Islet precursor cell (in vitro differentiated cells): Measurements from ENCODE around the gene PAPPA.
A peak's percentile ranks its signal among the peaks of the same experiment; 100 is the strongest.

Experiments used
- DNase-seq: peaks from one replicate; pipeline ENCODE4 v3.0.0-alpha.2; 2018

Gene PAPPA

DNA sequence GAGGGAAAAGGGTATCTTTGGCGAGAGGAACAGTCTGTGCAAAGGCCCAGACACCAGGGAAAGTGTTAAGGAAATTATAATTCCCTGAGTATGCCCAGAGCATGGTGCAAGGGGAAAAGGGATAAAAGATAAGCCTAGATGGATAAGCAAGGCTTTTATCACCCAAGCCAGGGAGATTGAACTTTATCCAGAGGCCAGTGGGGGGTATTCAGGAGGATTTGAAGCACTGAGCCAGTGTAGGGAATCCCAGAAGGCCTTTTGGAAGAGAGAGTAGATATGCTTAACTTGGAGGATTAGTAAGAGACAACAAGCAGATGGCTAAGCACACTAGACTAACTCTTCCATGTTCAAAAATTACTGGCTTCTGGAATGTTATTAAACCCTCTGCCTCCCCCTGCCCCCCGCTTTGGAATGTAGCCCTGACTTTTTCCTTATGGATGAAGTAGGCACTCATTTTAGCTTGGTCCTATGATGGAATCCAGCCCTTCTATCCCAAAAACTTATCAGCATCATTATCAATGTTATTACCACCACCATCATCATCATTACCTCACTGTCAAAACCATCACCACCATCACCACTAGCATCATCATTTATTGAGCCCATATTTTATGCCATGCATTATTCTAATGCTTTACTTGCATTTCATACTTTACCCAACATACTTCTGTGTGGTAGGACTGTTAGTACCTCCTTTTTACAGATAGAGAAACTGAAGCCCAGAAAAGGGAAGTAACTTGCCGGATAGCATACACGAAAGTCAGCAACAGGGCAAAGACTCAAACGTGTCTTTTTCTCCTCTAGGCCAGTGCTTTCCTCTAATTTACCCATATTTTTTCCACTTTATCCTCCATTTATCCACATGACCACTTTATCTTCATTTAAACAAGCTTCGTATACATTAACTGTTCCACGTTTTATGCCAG lies 237.0 kb downstream of the PAPPA start:
- DNase-seq, result no peak

DNA sequence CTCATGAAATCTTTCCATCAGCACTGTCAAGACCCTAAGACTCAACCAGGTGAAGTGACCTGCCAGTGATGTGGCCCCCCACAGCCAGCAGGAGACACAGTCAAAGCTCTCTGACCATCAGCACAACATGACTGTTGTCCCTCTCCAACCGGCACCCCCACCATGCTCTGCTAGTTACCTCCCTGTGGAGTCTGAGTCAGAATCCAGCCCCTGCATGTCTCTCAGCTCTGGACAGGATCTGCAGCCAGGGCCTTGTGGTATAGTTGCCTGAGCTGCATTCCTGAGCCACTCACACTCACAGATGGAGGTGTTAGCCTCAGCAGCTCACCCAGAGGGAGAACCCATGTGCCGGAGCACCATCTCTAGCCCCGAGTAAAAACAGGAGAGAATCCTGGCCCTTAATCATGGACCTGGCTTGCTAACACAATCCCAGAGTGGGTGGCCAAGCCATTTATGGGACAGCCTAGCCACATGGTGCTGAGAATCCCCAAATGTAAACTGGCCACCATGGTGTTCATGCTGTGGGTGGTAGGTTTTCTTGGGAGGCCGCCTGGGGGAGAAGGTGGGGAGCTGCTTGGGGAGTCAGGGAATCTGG lies 237.8 kb downstream of the PAPPA start:
- DNase-seq, result peak; percentile 93

DNA sequence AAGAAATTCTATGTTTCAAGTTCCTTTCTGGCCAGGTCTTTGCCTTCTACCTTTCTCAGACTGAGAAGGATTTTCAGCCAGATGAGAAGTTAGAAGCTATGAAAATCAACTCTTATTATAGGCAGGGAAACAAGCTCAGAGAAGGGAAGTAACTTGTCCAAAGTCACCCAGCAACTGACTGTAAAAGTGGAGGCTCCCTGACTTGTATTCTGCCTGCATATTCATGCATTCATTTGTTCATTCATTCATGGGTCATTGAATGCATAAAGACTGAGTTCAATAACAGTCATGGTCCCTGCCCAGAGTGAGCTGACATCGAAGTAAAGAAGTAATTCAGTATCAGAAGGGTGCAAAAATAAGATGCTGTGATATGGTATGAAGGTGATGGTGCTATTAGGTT lies 239.6 kb downstream of the PAPPA start:
- DNase-seq, result no peak

DNA sequence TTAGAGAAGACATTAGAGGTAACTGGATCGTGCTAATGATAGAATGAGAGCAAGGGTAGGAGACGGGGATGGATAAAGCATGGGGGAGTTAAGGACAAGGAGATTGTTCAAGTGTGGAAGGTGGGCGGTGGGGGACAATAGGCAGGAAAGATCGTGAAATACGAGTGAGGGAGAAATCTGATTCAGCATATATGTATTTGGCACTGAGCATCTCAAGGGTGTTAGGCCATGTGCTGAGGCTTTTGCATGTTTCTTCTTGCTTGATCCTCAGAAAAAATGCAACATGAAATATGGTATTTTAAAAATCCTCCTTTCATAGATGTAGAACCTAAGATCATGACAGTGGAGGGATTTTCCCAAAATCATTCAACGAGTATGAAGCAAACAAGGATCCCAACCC lies 240.5 kb downstream of the PAPPA start:
- no peak for DNase-seq

DNA sequence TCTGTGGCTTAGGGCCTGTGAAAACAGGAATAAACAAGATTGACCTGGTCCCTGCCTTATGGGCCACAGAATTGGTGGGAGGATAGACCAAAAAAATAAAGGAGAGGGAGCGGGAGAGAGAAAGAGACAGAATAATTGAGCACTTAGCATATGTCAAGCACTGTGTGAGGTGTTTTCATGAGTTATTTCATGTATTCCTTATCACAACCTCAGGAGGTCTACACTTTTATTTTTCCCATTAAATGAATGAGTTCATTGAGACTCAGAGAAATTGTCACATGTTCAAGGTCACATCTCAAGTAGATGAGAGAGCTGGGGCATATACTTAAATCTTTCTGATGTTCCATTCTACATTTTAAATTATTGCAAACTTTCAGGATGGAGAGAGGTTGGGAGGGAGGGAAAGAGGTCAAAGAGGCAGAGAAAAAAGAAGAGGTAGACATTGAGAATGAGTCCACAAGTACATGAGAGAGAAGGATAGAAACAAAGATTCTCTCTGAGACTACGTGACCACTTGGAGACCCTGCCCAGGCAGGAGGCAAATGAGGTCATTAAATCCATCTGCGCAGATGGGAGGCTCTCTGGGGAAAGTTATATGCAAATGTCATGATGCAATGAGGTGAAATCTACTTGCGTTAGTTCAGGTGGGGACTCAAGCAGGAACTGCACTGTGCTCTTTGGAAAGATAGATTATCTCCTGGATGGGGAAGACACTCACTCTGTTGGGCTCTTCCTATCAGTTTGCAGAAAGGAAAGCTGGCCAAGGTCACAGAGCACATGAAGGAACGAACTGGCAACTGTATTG lies 241.5 kb downstream of the PAPPA start:
- DNase-seq, result no peak

DNA sequence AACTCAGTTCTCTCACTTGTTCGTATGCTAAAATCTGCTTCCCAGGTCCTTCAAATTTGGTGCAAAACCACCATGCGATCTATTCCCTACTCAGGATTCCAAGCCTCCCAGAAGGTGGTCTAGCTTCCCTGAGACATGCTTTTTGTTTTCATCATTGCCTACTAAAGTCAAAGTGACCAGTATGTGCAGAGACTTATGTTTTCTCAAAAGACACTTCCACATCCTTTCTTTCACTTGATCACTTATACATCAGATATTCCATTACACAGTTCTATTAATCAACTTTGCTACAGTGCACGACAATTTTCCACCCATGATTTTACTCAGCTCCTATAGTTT lies 242.1 kb downstream of the PAPPA start:
- DNase-seq, result no peak

DNA sequence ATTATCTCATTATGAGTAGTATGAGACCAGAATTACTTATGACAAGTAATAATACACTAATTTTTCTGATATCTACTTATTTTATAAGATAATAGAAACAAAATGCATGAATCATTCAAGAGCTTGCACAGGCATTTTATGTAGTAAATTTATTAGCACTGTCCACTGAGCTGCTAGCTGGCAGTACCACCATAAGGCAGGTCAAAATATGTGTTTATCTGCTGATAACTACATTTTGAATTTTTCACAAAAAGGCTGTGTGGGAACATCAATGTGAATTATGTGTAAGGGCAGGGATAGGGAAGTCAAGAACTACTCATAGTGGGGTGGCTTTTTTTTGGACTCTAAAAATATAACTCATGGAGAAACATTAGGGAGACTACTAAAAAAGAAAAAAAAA lies 249.6 kb downstream of the PAPPA start:
- no peak for DNase-seq

DNA sequence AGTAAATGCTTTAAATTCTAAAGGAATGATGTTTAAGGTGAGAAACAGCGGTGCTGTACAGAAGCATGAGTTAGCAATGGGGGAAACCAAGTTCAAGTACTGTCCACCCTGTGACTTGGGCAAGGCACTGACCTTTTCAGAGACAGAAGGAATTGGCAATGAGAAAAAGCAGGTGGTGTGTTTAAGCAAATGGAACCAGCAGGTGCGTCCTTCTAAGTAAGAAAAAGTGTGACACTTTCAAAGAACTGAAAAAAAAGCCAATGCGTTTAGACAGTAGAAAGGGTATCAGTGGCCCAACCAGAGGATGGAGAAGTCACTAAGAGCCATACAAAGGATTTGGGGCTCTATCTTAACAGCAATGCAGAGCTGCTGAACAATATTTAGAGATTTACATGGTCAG lies 250.6 kb downstream of the PAPPA start:
- no peak for DNase-seq

DNA sequence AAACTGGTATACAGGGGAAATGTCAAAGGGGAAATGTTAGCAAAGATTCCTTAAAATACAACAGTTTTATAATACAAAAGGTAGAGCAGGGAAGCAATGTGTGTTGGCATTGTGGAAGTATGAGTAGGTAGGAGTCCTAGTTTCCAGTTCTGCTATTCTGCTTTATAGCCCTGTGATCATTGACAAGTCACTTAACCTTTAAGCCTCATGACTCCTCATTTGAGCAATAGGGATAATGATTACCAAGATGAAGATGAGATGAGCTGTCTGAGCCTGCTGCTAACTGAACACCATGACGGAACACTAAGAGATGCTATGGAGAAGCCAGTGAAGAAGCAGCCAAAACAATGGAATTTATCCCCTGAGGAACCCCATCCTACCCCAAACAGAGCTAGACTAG lies 251.7 kb downstream of the PAPPA start:
- DNase-seq, result no peak

DNA sequence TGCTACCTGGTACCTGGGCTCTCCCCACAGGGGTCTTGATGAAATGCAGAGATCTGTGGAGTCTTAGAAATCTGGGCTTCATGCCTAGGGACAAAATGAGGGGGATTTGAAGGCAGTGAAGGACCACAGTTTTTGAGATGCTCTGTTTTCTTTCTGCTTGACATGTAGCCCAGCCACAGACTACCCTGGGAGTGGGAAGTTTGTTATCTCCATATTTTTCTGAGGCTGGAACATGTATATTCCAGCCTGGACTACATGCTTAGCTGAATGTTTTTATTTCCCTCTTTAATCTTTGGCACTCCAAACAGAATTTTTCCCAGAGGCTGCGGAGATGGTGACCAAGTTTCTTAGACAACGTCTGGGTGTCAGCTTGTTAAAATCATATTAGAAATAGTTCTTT lies 252.9 kb downstream of the PAPPA start:
- no peak for DNase-seq

DNA sequence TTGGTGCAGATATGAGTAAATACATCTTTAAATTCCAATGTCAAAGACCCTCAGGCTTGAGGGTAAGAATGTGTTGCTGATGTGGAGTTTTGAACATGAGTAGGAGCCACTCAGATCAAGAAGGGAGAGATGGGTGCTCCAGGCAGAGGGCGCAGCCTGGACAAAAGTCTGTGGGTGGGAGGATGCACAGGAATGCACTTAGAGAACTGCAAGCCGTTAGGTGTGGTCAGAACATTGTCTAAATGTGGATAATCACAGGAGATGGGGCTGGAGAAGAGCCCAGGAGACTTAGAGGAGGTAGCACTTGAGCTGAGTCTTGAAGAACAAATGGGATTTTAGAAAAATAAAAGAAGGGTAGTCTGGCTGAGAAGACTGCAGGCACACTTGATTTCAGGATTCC lies 255.5 kb downstream of the PAPPA start:
- DNase-seq, result peak; percentile 53

DNA sequence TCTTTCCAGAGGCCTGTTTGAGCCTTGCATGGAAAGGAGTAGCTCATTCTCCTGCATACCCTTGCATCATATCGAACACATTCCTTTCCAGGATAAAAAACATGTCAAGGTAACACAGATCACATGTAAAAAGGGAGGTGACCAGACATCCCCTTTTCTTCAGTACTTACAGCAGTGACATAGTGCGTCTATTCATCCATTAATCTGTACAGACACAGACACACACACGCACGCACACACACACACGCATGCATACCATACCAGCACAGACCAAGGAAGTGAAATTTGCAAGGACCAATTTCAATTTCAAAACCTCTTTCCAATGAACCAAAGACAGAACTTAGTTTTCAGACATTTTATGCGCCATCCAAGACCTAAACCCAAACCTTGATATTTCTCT lies 256.0 kb downstream of the PAPPA start:
- no peak for DNase-seq

DNA sequence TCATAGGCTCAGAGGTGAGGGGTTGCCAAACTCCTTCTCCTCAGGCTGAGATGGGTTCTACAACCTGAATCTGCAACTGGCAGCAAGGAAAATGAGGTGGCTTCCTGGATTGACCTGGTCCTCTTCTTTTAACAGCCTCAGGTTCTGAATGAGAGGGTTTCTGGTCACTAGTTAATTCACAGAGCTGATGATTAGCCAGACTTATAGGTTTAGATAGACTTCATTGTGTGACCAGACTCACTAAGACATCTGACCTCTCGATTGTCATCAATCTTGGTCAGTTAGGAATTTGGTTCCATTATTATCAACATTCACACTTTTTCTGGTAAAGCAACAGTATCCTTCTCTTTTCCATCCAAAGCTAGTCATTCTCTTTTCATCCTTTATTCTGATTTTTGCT lies 257.9 kb downstream of the PAPPA start:
- DNase-seq, result no peak

DNA sequence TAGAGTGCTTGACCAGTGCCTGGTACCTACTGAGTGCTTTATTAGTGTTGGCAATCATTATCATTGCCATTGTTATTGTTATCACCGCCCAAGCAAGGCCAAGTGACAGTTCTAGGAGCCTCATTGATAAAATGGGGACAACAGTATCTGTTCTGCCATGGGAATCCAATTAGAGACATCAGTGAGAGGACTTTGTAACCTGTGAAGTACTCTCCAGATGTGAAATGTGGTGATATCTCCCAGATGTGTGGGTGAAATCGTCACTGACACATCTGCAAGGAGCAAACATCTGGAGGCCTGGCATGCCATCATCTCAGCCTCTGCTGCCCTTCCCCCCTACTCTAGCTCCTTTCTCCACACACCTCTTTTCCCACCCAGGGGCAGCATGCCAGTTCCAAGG lies 260.8 kb downstream of the PAPPA start:
- DNase-seq, result no peak

DNA sequence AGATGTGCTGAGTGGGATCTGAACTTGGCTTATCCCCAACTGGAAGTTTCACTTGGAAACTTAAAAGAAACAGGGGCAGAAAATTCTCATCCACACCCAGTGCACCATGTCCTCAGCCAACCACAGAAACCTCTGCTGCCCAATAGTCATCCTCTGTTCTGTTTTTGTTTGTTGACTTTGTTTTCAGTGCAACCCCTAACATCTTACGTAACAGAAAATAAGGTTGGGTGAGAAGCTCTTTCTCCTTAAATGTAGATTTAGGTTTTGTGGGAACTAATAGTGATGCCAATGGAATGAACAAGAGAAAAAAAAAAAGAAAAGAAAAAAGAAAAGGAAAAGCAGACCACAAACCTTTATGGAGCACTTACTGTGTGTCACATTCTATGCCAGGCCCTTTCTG lies 262.8 kb downstream of the PAPPA start:
- DNase-seq, result no peak

DNA sequence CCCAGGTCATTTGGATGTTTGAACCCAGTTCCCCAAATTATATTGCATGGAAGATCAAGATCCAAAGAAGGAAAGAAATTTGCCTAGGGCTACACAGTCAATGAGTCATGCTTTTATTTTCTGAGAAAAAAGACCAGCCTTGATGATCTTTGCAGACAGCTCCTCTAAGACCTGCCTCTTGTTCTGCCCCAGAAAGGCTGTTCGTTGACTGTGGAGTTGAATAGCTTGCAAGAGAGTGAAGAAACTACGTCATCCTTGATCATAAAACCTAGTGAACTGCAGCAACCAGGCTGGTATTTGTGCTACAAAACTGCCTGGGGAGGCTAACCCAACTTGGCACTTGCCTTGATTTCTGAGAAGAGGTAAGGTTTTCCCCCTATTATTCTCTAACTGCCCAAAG lies 263.9 kb downstream of the PAPPA start:
- DNase-seq, result peak; percentile 59

DNA sequence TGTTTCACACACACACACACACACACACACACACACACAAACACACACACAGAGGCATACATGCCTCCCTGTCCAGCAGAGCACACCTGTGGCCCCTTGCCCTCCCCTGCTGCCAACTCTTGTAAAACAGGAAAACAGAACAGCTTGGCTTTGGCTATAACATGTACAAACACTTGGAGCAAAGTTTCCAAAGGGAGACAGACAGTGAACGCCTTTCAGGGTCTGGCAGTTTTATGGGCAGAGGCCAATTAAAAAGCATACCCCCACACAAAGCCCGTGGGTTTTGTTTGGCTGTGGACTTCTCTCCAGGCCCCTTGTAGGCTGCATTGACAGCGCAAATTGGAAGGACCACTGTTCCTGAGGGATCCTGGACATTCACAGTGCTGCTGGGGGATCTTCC lies 265.6 kb downstream of the PAPPA start:
- DNase-seq, result no peak

DNA sequence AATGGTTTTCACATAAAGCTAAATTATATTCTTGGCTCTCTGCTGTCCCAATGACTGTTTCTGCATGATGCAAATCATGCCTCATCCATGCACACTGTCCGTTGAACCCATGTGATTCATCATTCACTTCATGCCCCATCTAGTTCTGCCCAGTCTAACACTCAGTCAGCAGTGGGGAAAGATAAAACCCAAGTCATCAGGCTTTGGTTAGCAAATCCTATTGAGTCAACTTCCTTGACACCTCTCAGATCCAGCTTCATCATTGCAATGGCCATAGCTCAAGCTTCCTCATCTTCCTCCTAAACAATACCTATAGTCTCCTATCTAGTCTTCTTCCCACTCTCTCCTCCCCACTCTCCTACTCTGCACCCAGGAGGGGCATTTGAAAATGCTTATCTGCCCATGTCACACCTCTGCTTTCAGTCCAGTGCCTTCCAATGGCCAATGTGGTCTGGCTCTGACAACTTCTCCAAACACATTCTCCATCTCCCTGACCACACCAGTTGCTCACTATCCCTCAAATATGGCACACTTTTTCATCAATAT lies 267.5 kb downstream of the PAPPA start:
- no peak for DNase-seq

DNA sequence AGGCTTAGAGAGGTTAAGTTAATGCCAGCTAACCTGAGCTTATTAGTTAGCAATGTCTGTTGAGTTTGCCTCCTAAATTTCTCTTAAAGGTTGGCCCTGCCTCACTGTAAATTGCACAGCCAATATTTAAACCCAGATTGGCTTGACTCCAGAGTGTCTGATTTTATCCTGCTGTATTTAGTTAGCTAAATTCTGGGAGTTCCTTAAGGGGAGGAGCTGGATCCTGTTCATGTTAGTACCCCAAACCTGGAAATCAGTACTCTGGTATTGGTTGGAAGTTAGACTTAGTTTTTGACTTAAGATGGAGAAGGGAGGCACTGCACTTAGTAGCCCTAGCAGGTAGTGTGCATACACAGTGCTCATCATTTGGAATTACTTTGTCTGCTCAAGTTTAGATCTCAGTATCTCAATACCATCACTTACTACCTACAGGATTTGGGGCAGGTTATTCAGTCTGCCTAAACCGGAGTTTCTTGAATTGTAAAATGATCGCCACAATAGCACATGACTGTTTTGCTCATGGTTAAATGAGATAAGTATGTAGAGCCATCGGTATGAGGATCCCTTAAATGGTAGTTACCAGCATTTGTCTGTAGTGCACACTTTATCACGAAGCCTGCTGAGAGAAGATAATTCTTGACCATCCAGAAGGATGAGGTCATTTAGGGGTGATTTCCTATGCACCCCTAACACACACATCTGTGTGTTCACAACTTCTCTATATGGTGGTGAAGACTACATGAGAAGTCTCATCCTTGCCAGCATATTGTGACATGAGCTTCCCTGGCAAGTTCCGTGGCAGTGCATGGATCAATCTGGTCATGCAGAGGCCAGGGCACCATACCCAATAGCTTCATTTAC lies 268.8 kb downstream of the PAPPA start:
- DNase-seq, result no peak

DNA sequence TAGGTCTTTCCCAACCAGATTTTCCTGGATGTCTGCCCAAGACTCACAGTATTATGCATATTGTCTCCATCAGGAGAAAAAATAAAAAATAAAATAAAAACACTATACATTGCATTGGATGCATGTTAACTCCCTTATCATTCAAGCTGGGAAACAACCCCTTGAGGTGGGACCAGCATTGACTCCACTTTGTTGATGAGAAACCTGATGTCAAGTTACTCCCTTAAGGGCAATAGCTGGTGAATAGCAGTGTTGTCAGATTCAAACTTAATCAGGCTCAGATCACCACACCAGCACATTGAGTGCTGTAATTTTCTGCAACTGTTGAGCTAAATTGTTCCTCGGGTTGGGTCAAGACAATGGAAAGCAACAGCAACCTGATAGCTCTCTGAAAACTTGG lies 269.6 kb downstream of the PAPPA start:
- DNase-seq, result no peak

DNA sequence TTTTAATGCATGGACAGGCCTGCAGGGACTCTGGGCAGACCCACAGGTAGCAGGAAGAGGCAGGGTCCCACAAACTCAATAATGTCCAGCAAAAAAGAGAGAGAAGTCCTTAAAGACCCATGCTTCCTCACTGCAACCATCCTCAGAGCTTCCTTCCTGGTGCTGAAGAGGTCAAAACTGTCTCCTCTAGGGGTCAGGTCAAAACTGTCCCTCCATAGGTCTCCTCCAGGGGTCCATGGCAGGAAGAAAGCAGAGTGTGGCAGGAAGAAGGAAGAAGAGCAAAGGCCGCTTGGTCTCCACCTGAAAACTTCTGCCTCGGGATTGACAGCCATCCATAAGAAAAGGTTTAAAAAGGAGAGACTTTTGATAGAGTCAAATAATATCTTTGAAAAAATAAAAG lies 271.7 kb downstream of the PAPPA start:
- DNase-seq, result no peak

DNA sequence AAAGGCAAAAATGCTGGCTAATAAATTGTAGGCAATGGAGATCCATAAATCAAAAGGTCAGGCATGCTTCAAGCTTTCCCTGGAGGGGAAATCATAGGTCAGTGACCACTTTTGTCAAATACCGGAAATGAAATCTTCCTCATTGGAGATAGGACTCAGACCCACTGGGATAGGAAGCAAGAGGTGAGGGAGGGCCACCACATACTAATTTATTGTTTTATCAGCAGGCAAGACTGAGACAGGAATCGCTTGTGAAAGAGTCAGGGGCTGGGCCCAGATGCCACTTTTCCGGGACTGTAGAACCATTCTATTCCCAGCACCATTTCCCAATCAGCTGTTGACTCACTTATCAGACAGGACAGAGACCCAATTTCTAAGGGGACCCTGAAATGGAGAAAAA lies 277.3 kb downstream of the PAPPA start:
- DNase-seq, result no peak

DNA sequence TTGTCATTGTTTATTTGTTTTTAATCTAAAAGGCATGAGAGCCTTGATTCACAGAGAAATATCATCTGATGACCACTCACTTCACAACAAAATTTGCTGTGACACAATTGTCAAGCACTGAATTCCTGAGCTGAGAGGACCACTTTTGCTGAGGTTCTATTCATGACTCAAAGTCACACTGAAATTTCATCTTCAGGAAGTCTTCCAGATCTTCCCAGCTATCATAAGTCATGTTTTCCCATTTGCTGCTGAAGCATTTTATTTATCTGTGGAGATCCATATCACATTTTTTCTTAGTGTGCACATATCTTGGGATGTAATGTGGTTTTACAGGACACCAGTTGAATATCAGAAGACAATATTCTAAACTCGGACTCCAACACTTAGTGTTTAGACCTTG lies 278.5 kb downstream of the PAPPA start:
- DNase-seq, result no peak
